ENCODE results near the gene DNAJC11.

- TF ChIP-seq CTCF (IDR thresholded peaks at IDR 0.05): no peak
- no peak for TF ChIP-seq POLR2AphosphoS5 (IDR thresholded peaks at IDR 0.05)
Observed at GRCh38 chr1:6695868-6696267, 5.7 kb downstream of the DNAJC11 start.
